ENCODE measurements around the gene IRF2. TPM values are rescaled to one million over a fixed set of nuclear protein-coding genes. Genes with fewer than 3 reads are reported as not detected.

The IRF2 gene
- total and polyA plus RNA-seq, 2 of the 8 experiments (the other 6 are each of a cell fraction or from before 2014, with no cell fraction given): 13.8 to 17.0 TPM

GRCh38 chr4:184413261-184414046 lies 60.9 kb downstream of the IRF2 start:
- Histone ChIP-seq H4K5ac (ENCODE audit: insufficient read length, low read depth, low read length) (no peak overlapping the region), H4K20me1 (replicated peaks in 1 of 2; ENCODE audit: control insufficient read depth in 1 of 2, insufficient read depth in 2 of 2, low read length in 2 of 2) (peaks cover 0 to 2% of the 10 kb centered on the region in 2 experiments), H2AK5ac (ENCODE audit: low read depth, low read length) (no peak overlapping the region), H2BK12ac (ENCODE audit: low read depth, low read length) (no peak overlapping the region), H2BK15ac (ENCODE audit: low read length) (no peak overlapping the region), H3K23ac (ENCODE audit: insufficient read length) (no peak overlapping the region), H3K36me3 (ENCODE audit: control insufficient read depth in 2 of 4, insufficient read depth in 4 of 4, low read length in 3 of 4) (peaks cover 0 to 14% (median 8%) of the 10 kb centered on the region in 4 experiments; a peak in 6 of 8 replicates), H3K4me1 (replicated peaks in 1 of 4; ENCODE audit: control insufficient read depth in 3 of 4, insufficient read depth in 4 of 4, low read length in 3 of 4) (peaks cover under 1 to 5% (median 3%) of the 10 kb centered on the region in 4 experiments; a peak in 6 of 7 replicates), H2AFZ (ENCODE audit: low read length) (no peak overlapping the region), H3K4me2 (ENCODE audit: insufficient read depth in 1 of 2, low read depth in 2 of 2, low read length in 2 of 2) (no peak overlapping the region), H3K18ac (ENCODE audit: extremely low read depth, low read length) (no peak overlapping the region), H3K56ac (replicated peaks; ENCODE audit: insufficient read length, low read depth, low read length) (no peak overlapping the region), H4K8ac (ENCODE audit: extremely low read depth, insufficient read depth, low read length) (no peak overlapping the region), H3K9ac (replicated peaks in 1 of 4; ENCODE audit: extremely low read depth in 1 of 4, low read depth in 3 of 4, low read length in 3 of 4) (no peak overlapping the region), H3K79me1 (ENCODE audit: low read depth, low read length) (no peaks in the 10 kb centered on the region), H3K4ac (replicated peaks; ENCODE audit: insufficient read length, low read depth, low read length) (no peak overlapping the region), H2BK20ac (ENCODE audit: low read length) (no peak overlapping the region), H3K23me2 (ENCODE audit: low read depth, low read length) (no peaks in the 10 kb centered on the region), H2BK120ac (replicated peaks; ENCODE audit: low read depth, low read length) (no peak overlapping the region), H3K4me3 (ENCODE audit: extremely low read depth in 1 of 4, insufficient read depth in 2 of 4, low read depth in 3 of 4, low read length in 4 of 4) (no peak overlapping the region), H3K9me3 (ENCODE audit: insufficient read depth in 2 of 2, low read depth in 1 of 2, low read length in 1 of 2) (no peaks in the 10 kb centered on the region), H3K14ac (ENCODE audit: insufficient read length) (no peak overlapping the region), H4K91ac (replicated peaks; ENCODE audit: insufficient read length, low read length) (no peak overlapping the region), H3K27ac (ENCODE audit: low read depth, low read length) (no peak overlapping the region), H2BK5ac (ENCODE audit: low read depth, low read length) (no peak overlapping the region), H3K27me3 (replicated peaks in 1 of 4; ENCODE audit: control insufficient read depth in 3 of 4, extremely low read depth in 1 of 4, insufficient read depth in 3 of 4, low read length in 3 of 4) (no peaks in the 10 kb centered on the region), H3K79me2 (ENCODE audit: control insufficient read depth in 1 of 2, insufficient read depth in 2 of 2, low read length in 2 of 2) (no peaks in the 10 kb centered on the region)
- no peak for FAIRE-seq
- CTCF ChIA-PET (ENCODE audit: partially characterized antibody): interaction anchor here (0.7 to 1.6 kb wide), 2 partner anchors 14 to 49 kb away, joined by 3 to 4 read pairs; no protein-coding TSS in a partner anchor
- WGBS, 2 experiments (ENCODE audit: extremely low coverage in 1 of 2, insufficient coverage in 1 of 2, insufficient read length in 1 of 2, insufficient replicate concordance in 2 of 2, low coverage in 1 of 2, low lambda C conversion rate in 2 of 2, missing lambda C conversion rate in 1 of 2): 90% methylated on average over 13 of the region's 13 CpGs; no CpG with 5 or more reads in 1 of the 2 experiments
- POLR2A ChIA-PET (ENCODE audit: partially characterized antibody): interaction anchor here (0.9 kb wide), 1 partner anchor 320 kb away, joined by 3 read pairs; no protein-coding TSS in a partner anchor
- no peak for DNase-seq (ENCODE audit: low read depth in 1 of 2, low spot score in 2 of 2)
- TF ChIP-seq SAP30 (IDR thresholded peaks at IDR 0.05; ENCODE audit: insufficient read depth, insufficient replicate concordance, low read length): no peak
- no peak for TF ChIP-seq RNF2 (IDR thresholded peaks at IDR 0.05; ENCODE audit: borderline replicate concordance, low read depth, low read length, missing control alignments, poor library complexity, severe bottlenecking)
- TF ChIP-seq POLR2AphosphoS5 (IDR thresholded peaks at IDR 0.05; ENCODE audit: low read depth, low read length): no peak
- TF ChIP-seq CTBP2 (IDR thresholded peaks at IDR 0.05; ENCODE audit: borderline replicate concordance, insufficient read depth, insufficient read length, low read length): no peak
- no peak for TF ChIP-seq GABPA (IDR thresholded peaks at IDR 0.05; ENCODE audit: borderline replicate concordance, insufficient read depth, low read length)
- TF ChIP-seq TBP (IDR thresholded peaks at IDR 0.05; ENCODE audit: low read depth, low read length): no peak
- TF ChIP-seq SIN3A (conservative IDR thresholded peaks at IDR 0.05 in 1 of 2, IDR thresholded peaks at IDR 0.05 in 1 of 2; ENCODE audit: low read depth in 1 of 2, low read length in 2 of 2): no peak
- TF ChIP-seq USF2 (IDR thresholded peaks at IDR 0.05; ENCODE audit: low read length): no peak
- TF ChIP-seq EP300 (IDR thresholded peaks at IDR 0.05; ENCODE audit: borderline replicate concordance in 1 of 2, low read depth in 2 of 2, low read length in 2 of 2): no peak
